ENCODE measurements around the gene SCN3B. TPM values are rescaled to one million over a fixed set of nuclear protein-coding genes. Genes with fewer than 3 reads are reported as not detected.

The SCN3B gene
- under 0.01 TPM in 1 of 2 replicates, not detected in the other for total RNA-seq

GRCh38 chr11:123654566-123655081 lies at the start of gene SCN3B:
TSS of gene SCN3B (minus strand) at chr11:123654624. CDS start at chr11:123653801, 823 bp downstream.

Other genes starting within 250 kb of the SCN3B start
- gene GRAMD1B, start 224.4 kb downstream of the SCN3B start, total RNA-seq: 13.8 and 14.6 TPM in 2 replicates
- gene ZNF202, start 87.0 kb upstream of the SCN3B start, total RNA-seq: 5.9 and 8.2 TPM in 2 replicates
- not detected in 2 replicates for gene OR6X1, start 99.9 kb upstream of the SCN3B start, total RNA-seq
- gene OR6M1, start 151.7 kb upstream of the SCN3B start, total RNA-seq: not detected in 2 replicates
- not detected in 2 replicates for gene TMEM225, start 231.0 kb upstream of the SCN3B start, total RNA-seq
- gene OR8D4, start 247.5 kb upstream of the SCN3B start, total RNA-seq: not detected in 2 replicates